SK-N-SH treated with all-trans-retinoic acid at 6 μM for 48 hours (cell line): ENCODE data around the gene JARID2.

Source experiments
- ATAC-seq: fragments of 200-7000 bp; cut with Tn5 transposase; 3 replicates; pipeline ENCODE4 v1.9.1; 2020; ENCODE audit warnings: mild to moderate bottlenecking, moderate library complexity
- ARNTL ChIP-seq: fragments of 450-650 bp; formaldehyde crosslinking; IDR thresholded peaks from 2 replicates; pipeline ENCODE4 v1.5.0; 2020; ENCODE audit warnings: low read depth, mild to moderate bottlenecking, moderate library complexity, borderline replicate concordance
- BACH2 ChIP-seq: fragments of 250-450 bp; sonication (Bioruptor Pico); IDR thresholded peaks from 2 replicates; pipeline ENCODE4 v1.9.0; 2021; ENCODE audit warnings: mild to moderate bottlenecking, borderline replicate concordance
- ESRRG ChIP-seq: fragments of 250-450 bp; sonication (Bioruptor Pico); IDR thresholded peaks from 2 replicates; pipeline ENCODE4 v1.6.1; 2021; ENCODE audit warnings: mild to moderate bottlenecking
- GLIS3 ChIP-seq: fragments of 250-450 bp; sonication (Bioruptor Pico); IDR thresholded peaks from 2 replicates; pipeline ENCODE4 v1.5.0; 2020; ENCODE audit warnings: mild to moderate bottlenecking, moderate library complexity
- ISL1 ChIP-seq: fragments of 250-450 bp; sonication (Bioruptor Pico); IDR thresholded peaks from 2 replicates; pipeline ENCODE4 v2.1.2; 2022; ENCODE audit warnings: mild to moderate bottlenecking, moderate library complexity
- OSR1 ChIP-seq: fragments of 250-450 bp; sonication (Bioruptor Pico); IDR thresholded peaks from 2 replicates; pipeline ENCODE4 v1.8.0; 2022; ENCODE audit warnings: moderate library complexity, mild to moderate bottlenecking, inconsistent platforms
- PPARA ChIP-seq: fragments of 250-450 bp; sonication (Bioruptor Pico); IDR thresholded peaks from 2 replicates; pipeline ENCODE4 v1.5.0; 2020; ENCODE audit warnings: mild to moderate bottlenecking, borderline replicate concordance
- SNAI2 ChIP-seq: fragments of 250-450 bp; sonication (Bioruptor Pico); IDR thresholded peaks from 2 replicates; pipeline ENCODE4 v1.5.0; 2020; ENCODE audit warnings: mild to moderate bottlenecking, moderate library complexity
- TOX ChIP-seq: fragments of 250-450 bp; sonication (Bioruptor Pico); IDR thresholded peaks from 2 replicates; pipeline ENCODE4 v1.8.0; 2021; ENCODE audit warnings: mild to moderate bottlenecking, moderate library complexity, borderline replicate concordance
- ZC3H10 ChIP-seq: fragments of 250-450 bp; sonication (Bioruptor Pico); IDR thresholded peaks from 2 replicates; pipeline ENCODE4 v1.5.1; 2021; ENCODE audit warnings: mild to moderate bottlenecking, moderate library complexity
- ZFP3 ChIP-seq: fragments of 250-450 bp; sonication (Bioruptor Pico); IDR thresholded peaks from 2 replicates; pipeline ENCODE4 v1.5.0; 2020; ENCODE audit warnings: mild to moderate bottlenecking, moderate library complexity
- ZFP30 ChIP-seq: fragments of 450-650 bp; formaldehyde crosslinking; IDR thresholded peaks from 2 replicates; pipeline ENCODE4 v1.5.0; 2022; ENCODE audit warnings: mild to moderate bottlenecking, moderate library complexity
- ZNF70 ChIP-seq: fragments of 450-650 bp; formaldehyde crosslinking; IDR thresholded peaks from 2 replicates; pipeline ENCODE4 v1.5.0; 2020; ENCODE audit warnings: mild to moderate bottlenecking, moderate library complexity
- ZNF8 ChIP-seq: fragments of 450-650 bp; formaldehyde crosslinking; IDR thresholded peaks from 2 replicates; pipeline ENCODE4 v1.5.0; 2020; ENCODE audit warnings: mild to moderate bottlenecking, moderate library complexity
- TF ChIP-seq, protein P1 (sequence below): fragments of 250-450 bp; sonication (Bioruptor Pico); IDR thresholded peaks from 2 replicates; pipeline ENCODE4 v1.5.1; 2021; ENCODE audit warnings: mild to moderate bottlenecking, moderate library complexity
- TF ChIP-seq, protein P2 (sequence below): fragments of 250-450 bp; sonication (Bioruptor Pico); IDR thresholded peaks from 2 replicates; pipeline ENCODE4 v1.8.0; 2021; ENCODE audit warnings: low read depth, mild to moderate bottlenecking, moderate library complexity, borderline replicate concordance
- TF ChIP-seq, protein P3 (sequence below): fragments of 250-450 bp; sonication (Bioruptor Pico); IDR thresholded peaks from 2 replicates; pipeline ENCODE4 v1.8.0; 2020; ENCODE audit warnings: mild to moderate bottlenecking, moderate library complexity, borderline replicate concordance
- TF ChIP-seq, protein P4 (sequence below): fragments of 250-450 bp; sonication (Bioruptor Pico); IDR thresholded peaks from 2 replicates; pipeline ENCODE4 v1.5.1; 2020; ENCODE audit warnings: low read depth, mild to moderate bottlenecking, moderate library complexity
- TF ChIP-seq, protein P5 (sequence below): fragments of 250-450 bp; sonication (Bioruptor Pico); IDR thresholded peaks from 2 replicates; pipeline ENCODE4 v1.5.0; 2020; ENCODE audit warnings: mild to moderate bottlenecking, moderate library complexity

Gene JARID2

DNA sequence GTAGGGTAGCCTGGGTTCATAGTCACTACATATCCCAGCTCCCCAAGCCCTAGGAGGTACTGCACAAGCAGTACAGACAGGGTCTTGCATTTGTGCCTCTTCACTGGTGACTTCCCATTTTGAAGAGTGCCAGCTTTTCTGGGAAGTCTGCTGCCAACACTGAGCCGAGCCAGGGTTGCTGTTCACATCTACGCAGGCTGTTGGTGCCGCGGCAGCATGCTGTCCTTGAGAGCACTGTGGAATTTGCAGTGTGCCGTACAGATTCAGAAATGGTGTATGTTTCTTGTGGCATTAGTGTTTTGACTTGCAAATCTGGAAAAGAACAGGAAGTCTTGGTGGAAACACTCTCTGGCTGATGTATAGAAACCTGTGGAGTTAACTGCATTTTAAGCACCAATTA lies 67.5 kb downstream of the JARID2 start:
- TF ChIP-seq, protein P1, sequence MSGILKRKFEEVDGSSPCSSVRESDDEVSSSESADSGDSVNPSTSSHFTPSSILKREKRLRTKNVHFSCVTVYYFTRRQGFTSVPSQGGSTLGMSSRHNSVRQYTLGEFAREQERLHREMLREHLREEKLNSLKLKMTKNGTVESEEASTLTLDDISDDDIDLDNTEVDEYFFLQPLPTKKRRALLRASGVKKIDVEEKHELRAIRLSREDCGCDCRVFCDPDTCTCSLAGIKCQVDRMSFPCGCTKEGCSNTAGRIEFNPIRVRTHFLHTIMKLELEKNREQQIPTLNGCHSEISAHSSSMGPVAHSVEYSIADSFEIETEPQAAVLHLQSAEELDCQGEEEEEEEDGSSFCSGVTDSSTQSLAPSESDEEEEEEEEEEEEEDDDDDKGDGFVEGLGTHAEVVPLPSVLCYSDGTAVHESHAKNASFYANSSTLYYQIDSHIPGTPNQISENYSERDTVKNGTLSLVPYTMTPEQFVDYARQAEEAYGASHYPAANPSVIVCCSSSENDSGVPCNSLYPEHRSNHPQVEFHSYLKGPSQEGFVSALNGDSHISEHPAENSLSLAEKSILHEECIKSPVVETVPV (CRISPR knock-in tag), result no peak
- TF ChIP-seq SNAI2 (CRISPR knock-in tag) (no peak), PPARA (CRISPR knock-in tag) (no peak), ZFP30 (CRISPR knock-in tag) (no peak), GLIS3 (CRISPR knock-in tag) (no peak), ESRRG (no peak), TOX (CRISPR knock-in tag) (no peak)
- TF ChIP-seq, protein P2, sequence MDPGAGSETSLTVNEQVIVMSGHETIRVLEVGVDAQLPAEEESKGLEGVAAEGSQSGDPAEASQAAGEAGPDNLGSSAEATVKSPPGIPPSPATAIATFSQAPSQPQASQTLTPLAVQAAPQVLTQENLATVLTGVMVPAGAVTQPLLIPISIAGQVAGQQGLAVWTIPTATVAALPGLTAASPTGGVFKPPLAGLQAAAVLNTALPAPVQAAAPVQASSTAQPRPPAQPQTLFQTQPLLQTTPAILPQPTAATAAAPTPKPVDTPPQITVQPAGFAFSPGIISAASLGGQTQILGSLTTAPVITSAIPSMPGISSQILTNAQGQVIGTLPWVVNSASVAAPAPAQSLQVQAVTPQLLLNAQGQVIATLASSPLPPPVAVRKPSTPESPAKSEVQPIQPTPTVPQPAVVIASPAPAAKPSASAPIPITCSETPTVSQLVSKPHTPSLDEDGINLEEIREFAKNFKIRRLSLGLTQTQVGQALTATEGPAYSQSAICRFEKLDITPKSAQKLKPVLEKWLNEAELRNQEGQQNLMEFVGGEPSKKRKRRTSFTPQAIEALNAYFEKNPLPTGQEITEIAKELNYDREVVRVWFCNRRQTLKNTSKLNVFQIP, result no peak
- TF ChIP-seq, protein P3, sequence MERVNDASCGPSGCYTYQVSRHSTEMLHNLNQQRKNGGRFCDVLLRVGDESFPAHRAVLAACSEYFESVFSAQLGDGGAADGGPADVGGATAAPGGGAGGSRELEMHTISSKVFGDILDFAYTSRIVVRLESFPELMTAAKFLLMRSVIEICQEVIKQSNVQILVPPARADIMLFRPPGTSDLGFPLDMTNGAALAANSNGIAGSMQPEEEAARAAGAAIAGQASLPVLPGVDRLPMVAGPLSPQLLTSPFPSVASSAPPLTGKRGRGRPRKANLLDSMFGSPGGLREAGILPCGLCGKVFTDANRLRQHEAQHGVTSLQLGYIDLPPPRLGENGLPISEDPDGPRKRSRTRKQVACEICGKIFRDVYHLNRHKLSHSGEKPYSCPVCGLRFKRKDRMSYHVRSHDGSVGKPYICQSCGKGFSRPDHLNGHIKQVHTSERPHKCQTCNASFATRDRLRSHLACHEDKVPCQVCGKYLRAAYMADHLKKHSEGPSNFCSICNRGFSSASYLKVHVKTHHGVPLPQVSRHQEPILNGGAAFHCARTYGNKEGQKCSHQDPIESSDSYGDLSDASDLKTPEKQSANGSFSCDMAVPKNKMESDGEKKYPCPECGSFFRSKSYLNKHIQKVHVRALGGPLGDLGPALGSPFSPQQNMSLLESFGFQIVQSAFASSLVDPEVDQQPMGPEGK (CRISPR knock-in tag), result no peak
- TF ChIP-seq, protein P4, sequence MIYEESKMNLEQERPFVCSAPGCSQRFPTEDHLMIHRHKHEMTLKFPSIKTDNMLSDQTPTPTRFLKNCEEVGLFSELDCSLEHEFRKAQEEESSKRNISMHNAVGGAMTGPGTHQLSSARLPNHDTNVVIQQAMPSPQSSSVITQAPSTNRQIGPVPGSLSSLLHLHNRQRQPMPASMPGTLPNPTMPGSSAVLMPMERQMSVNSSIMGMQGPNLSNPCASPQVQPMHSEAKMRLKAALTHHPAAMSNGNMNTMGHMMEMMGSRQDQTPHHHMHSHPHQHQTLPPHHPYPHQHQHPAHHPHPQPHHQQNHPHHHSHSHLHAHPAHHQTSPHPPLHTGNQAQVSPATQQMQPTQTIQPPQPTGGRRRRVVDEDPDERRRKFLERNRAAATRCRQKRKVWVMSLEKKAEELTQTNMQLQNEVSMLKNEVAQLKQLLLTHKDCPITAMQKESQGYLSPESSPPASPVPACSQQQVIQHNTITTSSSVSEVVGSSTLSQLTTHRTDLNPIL, result no peak
- TF ChIP-seq, protein P5, sequence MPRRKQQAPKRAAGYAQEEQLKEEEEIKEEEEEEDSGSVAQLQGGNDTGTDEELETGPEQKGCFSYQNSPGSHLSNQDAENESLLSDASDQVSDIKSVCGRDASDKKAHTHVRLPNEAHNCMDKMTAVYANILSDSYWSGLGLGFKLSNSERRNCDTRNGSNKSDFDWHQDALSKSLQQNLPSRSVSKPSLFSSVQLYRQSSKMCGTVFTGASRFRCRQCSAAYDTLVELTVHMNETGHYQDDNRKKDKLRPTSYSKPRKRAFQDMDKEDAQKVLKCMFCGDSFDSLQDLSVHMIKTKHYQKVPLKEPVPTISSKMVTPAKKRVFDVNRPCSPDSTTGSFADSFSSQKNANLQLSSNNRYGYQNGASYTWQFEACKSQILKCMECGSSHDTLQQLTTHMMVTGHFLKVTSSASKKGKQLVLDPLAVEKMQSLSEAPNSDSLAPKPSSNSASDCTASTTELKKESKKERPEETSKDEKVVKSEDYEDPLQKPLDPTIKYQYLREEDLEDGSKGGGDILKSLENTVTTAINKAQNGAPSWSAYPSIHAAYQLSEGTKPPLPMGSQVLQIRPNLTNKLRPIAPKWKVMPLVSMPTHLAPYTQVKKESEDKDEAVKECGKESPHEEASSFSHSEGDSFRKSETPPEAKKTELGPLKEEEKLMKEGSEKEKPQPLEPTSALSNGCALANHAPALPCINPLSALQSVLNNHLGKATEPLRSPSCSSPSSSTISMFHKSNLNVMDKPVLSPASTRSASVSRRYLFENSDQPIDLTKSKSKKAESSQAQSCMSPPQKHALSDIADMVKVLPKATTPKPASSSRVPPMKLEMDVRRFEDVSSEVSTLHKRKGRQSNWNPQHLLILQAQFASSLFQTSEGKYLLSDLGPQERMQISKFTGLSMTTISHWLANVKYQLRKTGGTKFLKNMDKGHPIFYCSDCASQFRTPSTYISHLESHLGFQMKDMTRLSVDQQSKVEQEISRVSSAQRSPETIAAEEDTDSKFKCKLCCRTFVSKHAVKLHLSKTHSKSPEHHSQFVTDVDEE (CRISPR knock-in tag), result no peak
- ATAC-seq, result no peak; the same call in 2 of the 3 replicates

DNA sequence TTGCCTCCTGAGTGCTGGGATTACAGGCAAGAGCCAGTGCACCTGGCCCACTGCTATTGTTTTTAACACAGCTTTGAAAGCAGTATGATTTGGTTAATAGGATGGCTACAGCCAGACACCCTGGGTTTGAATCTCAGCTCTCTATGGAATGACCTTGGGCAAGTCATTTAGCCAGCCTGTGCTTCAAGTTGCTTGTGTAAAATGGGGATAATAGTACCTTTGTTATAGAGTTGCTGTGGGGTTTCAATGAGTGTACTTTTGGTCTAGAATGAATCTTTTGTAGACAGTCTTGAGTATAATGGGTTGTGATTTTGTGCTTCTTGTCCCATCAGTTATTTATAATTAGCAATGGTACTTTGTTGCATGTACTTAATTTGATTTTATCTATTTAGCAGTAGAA lies 70.9 kb downstream of the JARID2 start:
- no peak for ATAC-seq
- no peak for TF ChIP-seq ARNTL (CRISPR knock-in tag)
- TF ChIP-seq OSR1 (CRISPR knock-in tag), result no peak
- TF ChIP-seq ZFP30 (CRISPR knock-in tag), result no peak
- no peak for TF ChIP-seq PPARA (CRISPR knock-in tag)
- TF ChIP-seq, protein P3 (CRISPR knock-in tag), result no peak
- no peak for TF ChIP-seq ZFP3 (CRISPR knock-in tag)
- TF ChIP-seq ZNF8 (CRISPR knock-in tag), result no peak
- no peak for TF ChIP-seq ZNF70 (CRISPR knock-in tag)
- TF ChIP-seq ZC3H10 (CRISPR knock-in tag), result no peak
- TF ChIP-seq ESRRG, result no peak
- TF ChIP-seq BACH2, result no peak
- TF ChIP-seq TOX (CRISPR knock-in tag), result no peak

DNA sequence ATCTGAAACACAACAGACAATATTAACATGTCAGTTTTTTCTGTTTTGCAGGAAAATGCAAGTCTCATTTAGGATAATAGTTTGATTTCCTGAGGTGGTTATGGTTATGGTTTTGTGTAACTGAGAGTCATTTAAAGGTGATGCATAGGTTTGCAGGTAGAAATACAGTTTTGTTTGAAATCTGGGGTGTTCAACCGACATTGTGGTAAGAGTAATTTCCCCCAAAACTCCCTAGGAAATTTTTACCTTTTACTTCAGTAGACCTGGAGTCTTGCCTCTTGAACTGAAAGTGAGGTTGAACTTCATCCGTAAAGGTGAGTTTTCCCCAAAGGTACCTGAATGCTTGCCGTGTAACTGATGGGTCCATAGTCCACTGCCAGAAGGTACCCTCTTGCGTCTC lies 71.4 kb downstream of the JARID2 start:
- no peak for TF ChIP-seq ISL1 (CRISPR knock-in tag)
- TF ChIP-seq GLIS3 (CRISPR knock-in tag), result no peak
- TF ChIP-seq, protein P3 (CRISPR knock-in tag), result no peak
- no peak for TF ChIP-seq ZFP30 (CRISPR knock-in tag)
- TF ChIP-seq, protein P5 (CRISPR knock-in tag), result no peak
- no peak for TF ChIP-seq ZNF8 (CRISPR knock-in tag)
- TF ChIP-seq, protein P1 (CRISPR knock-in tag), result no peak
- TF ChIP-seq, all 23 proteins: peak for 0
- no peak for ATAC-seq
